NCI-H524 treated with DMSO at 0.1 percent for 48 hours (cell line): Measurements from ENCODE around the gene CAMK1.
A peak's percentile ranks its signal among the peaks of the same experiment; 100 is the strongest.
"Not testable (repeated sequence)": the region's sequence is repeated elsewhere in the genome, so short reads cannot be mapped to it uniquely, and the experiment has no call there.

ENCODE experiments used
- DNase-seq: peaks from one replicate; lab custom pipeline; 2025; lab: John Stamatoyannopoulos, UW

Gene CAMK1

GRCh38 chr3:9776896-9777693, 7.3 kb upstream of the CAMK1 start:
- no peak for DNase-seq

- not testable (repeated sequence) for DNase-seq
Observed at GRCh38 chr3:9771007-9771406, 1.3 kb upstream of the CAMK1 start.

GRCh38 chr3:9770276-9770812, 597 bp upstream of the CAMK1 start:
- DNase-seq = no peak

- no peak for DNase-seq
Observed at GRCh38 chr3:9769012-9769411, 735 bp downstream of the CAMK1 start.

DNA sequence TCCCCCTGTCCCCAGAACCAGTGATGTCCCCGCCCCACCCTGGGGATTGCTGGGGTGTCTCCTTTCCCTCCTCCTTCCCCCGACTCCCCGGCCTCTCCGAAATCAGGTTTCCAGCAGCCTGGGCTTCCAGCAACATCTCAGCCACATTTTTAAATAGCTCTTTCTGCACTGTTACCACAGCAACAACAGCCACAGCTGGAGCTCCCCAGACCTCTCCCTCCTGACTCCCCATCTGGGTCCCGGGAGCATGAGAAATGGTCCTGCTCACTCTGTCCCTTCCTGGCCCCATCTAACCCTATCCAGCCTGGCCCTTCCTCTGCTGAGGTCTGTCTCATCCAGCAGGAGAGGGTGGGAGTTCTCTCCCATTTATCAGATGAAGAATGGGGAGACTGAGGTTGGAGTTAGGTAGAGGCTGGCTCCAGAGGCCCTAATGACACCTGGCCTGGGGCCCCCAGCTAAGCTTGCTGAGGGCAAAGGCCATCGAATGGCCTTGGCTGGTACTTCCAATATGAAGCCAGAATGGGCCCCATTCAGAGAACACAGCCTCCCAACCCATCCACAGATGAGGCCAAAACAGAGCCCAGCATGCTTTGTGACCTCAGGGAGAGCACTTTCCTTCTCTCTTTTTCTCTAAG, 1.5 kb downstream of the CAMK1 start:
- no peak for DNase-seq

- DNase-seq = no peak
Observed at GRCh38 chr3:9767418-9767817, 2.3 kb downstream of the CAMK1 start.

DNA sequence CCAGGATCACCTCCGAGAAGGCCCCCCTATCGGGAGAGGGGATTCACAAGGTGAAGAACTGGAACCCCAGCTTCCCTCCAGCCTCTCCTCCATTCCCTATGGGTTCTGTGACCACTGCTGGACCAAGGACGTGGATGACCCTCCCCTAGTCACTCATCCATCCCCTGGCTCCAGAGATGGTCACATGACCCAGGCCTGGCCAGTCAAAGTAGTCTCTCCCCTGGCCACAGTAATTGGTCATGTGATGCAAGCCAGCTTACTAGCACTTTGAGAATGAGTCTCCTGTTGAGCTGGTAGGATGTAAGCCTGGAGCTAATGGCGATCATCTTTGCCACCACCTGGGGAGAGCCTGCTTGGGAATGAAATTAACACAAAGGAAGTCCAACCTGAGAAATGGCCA, 3.9 kb downstream of the CAMK1 start:
- DNase-seq = no peak

GRCh38 chr3:9762871-9763270, 6.9 kb downstream of the CAMK1 start:
- DNase-seq = no peak

GRCh38 chr3:9761919-9762318, 7.8 kb downstream of the CAMK1 start:
- DNase-seq = no peak

- DNase-seq = no peak
Observed at GRCh38 chr3:9760779-9761505, 8.8 kb downstream of the CAMK1 start.

DNA sequence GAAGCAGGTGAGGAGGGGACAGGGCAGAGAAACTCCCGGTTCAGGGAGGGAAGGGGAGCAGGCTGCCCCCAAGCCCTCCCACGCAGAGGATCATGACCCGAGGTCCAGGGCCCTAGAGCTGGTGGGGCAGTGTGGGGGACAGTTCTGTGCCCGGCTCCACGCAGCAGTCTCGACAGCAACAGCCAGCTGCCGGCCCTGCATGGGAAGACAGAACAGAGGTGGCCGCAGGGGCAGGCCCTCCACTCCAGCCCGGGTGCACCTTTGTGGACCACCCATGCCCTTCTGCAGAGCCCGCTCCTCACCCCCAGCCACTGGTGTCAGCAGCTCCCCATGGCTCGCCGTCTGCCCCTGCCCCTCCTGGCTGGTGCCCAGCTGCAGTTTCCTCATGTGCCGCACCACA, 12.3 kb downstream of the CAMK1 start:
- DNase-seq = no peak

GRCh38 chr3:9754678-9755077, 15.1 kb downstream of the CAMK1 start:
- no peak for DNase-seq

GRCh38 chr3:9750556-9751411, 19.0 kb downstream of the CAMK1 start:
- no peak for DNase-seq

- peak; percentile 91 for DNase-seq
Observed at GRCh38 chr3:9749645-9750555, 19.8 kb downstream of the CAMK1 start, which contains the start of gene OGG1. OGG1 (plus strand) TSS chr3:9749952; CDS start chr3:9750287, 335 bp downstream.

- DNase-seq = no peak
Observed at GRCh38 chr3:9749296-9749644, 20.5 kb downstream of the CAMK1 start.

GRCh38 chr3:9748031-9748430, 21.7 kb downstream of the CAMK1 start:
- no peak for DNase-seq

- DNase-seq = no peak
Observed at GRCh38 chr3:9747267-9747666, 22.5 kb downstream of the CAMK1 start.

GRCh38 chr3:9746330-9746729, 23.4 kb downstream of the CAMK1 start:
- no peak for DNase-seq

GRCh38 chr3:9745521-9745920, 24.2 kb downstream of the CAMK1 start:
- no peak for DNase-seq

- no peak for DNase-seq
Observed at GRCh38 chr3:9744162-9744561, 25.6 kb downstream of the CAMK1 start.

GRCh38 chr3:9743548-9743947, 26.2 kb downstream of the CAMK1 start:
- DNase-seq = no peak
